GM04504 (cell line): ENCODE results near the gene RUVBL2.

ENCODE experiments used
- DNase-seq: peaks from one replicate; pipeline ENCODE4 v3.0.0-alpha.2; 2012; ENCODE audit warnings: low read depth

Gene RUVBL2

DNA sequence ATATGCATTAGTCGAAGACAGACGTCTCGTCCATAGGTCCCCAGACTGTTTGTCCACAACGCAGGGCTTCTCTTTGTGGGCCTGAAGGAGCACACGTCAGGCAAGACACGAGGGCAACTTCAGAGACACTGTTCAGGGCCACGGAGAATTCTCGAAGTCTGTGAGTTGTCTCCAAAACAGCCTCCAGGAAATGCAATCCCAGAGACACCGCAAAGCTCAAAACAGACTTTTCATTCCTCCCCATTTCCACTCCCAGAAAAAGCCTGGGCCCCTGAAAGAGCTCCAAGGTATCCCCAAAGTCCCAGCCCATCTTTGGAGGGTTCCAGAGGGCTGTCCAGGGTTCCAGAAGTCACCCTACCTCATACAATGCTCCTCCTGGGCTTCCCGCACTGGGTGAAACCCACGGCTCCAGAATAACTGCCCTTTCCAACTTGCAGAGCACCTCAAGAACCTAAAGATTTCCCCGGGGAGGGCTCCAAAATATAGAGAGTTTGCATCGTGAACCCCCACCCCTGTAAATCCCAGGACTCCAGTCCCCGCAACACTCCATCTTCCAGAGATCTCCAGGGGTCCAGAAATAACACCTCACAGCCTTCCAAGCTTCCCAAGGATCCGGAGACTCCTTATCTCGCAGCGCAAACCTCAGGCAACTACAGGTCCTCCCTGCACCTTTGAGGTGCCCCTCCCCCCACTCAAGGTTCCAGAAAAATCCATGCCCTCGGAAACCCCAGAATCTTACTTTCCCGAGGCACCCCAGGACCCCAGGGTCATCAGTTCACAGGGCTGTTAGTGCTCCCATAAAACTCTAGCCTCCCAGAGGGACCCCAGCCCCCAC, 29.3 kb upstream of the RUVBL2 start:
- peak; percentile 33 for DNase-seq

DNA sequence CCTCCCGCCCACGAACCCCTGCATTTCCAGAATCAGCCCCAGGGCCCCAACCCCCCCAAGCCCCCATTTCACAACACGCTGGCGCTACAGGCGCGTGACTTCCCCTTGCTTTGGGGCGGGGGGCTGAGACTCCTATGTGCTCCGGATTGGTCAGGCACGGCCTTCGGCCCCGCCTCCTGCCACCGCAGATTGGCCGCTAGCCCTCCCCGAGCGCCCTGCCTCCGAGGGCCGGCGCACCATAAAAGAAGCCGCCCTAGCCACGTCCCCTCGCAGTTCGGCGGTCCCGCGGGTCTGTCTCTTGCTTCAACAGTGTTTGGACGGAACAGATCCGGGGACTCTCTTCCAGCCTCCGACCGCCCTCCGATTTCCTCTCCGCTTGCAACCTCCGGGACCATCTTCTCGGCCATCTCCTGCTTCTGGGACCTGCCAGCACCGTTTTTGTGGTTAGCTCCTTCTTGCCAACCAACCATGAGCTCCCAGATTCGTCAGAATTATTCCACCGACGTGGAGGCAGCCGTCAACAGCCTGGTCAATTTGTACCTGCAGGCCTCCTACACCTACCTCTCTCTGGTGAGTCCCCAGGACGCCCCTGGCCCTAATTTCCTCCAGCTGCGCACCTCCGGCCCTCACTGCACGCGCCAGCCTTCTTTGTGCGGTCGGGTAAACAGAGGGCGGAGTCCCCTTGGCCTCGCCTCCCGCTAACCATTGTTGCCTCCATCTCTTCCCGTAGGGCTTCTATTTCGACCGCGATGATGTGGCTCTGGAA, 28.5 kb upstream of the RUVBL2 start, which contains the start of gene FTL:
Gene FTL, plus strand, starts transcription at position 270 of the 766 bp plus-strand sequence. Its CDS starts 199 bp downstream, at position 469.
- DNase-seq = peak; percentile 91

DNA sequence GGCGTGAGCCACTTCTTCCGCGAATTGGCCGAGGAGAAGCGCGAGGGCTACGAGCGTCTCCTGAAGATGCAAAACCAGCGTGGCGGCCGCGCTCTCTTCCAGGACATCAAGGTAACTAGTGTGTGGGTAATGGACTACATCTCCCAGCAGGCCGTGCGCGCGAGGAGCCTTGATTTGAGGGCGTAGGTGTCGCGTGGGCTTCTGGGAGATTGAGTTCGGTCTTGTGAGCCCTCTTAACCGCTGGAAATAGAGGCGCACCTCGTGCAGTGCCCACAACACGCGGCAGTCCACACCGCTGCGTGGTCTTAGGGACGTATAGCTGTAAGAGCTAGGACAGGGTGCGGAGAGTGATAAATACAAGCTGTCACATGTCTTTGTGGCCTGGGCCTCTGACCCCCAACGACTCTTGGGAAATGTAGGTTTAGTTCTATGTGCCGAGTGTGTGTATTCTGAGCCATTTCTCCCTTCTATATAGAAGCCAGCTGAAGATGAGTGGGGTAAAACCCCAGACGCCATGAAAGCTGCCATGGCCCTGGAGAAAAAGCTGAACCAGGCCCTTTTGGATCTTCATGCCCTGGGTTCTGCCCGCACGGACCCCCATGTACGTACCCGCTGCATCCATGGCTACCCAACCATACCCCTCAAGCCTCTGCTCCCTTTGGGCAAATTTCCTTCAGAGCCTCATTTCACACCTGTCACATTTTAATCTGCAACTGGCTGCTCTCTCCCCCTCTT, 27.7 kb upstream of the RUVBL2 start:
- DNase-seq = peak; percentile 45

DNA sequence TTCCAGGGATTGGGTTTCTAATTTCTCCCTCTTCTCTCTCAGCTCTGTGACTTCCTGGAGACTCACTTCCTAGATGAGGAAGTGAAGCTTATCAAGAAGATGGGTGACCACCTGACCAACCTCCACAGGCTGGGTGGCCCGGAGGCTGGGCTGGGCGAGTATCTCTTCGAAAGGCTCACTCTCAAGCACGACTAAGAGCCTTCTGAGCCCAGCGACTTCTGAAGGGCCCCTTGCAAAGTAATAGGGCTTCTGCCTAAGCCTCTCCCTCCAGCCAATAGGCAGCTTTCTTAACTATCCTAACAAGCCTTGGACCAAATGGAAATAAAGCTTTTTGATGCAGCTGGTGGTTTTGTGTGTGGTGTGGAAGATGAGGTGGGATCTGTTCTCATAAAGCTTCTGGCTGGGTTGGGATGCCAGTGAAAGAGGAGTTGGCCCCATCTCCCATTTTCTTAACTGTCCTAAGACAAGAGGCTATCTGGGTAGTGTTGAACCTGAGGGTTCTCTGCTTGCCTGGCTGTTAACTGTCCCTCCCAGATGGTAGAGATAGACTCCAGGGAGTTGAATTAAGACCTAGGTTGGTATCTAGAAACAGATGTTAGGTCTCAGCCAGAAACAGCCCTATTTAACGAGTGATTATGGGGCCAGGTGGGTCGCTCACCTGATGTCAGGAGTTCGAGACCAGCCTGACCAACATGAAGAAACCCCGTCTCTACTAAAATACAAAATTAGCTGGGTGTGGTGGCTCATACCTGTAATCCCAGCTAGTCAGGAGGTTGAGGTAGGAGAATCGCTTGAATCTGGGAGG, 26.9 kb upstream of the RUVBL2 start:
- DNase-seq = no peak

DNA sequence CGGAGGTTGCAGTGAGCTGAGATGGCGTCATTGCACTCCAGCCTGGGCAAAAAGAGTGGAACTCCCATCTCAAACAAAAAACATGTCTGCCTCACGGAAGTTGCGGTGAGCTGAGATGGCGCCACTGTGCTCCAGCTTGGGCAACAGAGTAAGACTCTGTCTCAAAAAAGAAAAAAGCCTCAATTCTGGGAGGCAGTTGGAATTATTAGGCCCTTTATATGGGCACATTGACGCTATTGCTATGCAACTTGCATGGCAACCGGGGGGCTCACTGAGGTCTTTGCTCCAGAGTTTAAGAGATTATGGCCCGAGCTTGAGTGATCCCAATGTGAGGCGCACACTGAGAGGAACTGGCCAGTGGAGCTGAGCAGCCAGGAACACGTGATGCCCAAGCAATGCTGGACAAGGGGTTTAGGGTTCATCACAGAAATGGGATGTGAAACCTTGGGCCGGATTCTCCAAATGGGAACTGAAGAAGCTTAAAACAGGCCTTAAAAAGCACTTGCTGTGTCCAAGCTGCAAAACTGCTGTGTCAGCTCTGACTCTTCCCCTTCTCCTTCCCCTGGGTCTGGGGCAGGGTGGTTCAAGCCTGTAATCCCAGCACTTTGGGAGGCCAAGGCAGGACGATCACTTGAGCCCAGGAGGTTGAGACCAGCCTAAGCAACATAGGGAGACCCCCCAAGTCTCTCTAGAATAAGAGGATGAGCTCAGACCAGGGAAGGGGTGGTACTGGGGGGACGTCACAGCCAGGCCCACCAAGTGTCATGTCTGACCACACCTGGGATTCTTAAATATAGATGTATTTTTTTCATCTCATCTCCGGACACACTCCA, 26.1 kb upstream of the RUVBL2 start:
- DNase-seq = peak; percentile 42

DNA sequence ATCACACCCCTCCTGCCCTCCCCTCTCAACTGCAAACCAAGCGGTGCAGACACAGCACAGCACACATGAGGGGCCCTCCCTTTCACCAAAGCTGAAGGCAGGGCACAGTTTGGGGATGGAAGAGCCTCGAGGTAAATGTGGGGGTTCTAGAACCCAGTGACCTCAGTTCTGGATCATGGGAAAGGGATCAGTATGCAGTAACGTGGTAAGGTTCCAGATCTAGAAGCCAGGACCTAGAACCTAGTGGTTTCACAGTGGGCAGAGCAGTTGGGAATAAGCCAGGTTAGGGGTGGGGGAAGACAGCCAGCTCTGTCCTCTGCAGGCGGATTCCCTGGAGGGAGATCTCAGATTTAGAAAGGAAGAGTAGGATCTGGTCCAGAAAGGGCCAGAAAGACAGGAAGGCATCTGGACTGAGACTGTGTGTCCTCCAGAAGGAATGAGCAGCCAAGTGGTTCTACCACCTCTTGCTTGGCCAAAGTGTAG, 25.5 kb upstream of the RUVBL2 start:
- peak; percentile 25 for DNase-seq

DNA sequence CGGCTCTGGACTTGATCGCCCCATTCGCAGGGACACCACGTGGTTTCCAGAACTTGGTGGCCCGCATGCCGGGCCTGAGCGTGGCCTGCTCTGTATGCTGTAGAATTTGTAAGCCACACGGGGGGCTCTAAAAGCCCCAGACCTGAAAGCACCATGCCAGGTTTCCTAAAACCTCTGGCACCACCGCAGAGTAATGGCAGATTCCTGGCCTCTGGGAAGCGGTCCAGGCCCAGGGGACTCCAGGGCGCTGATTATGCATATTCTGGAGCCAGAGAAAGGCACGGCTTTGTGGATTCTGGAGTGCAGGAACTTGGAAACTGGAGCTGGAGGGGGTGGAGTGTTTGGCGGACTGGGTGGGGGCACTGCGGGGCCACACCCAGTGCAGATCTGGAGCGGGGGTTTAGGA, 24.9 kb upstream of the RUVBL2 start:
- no peak for DNase-seq

DNA sequence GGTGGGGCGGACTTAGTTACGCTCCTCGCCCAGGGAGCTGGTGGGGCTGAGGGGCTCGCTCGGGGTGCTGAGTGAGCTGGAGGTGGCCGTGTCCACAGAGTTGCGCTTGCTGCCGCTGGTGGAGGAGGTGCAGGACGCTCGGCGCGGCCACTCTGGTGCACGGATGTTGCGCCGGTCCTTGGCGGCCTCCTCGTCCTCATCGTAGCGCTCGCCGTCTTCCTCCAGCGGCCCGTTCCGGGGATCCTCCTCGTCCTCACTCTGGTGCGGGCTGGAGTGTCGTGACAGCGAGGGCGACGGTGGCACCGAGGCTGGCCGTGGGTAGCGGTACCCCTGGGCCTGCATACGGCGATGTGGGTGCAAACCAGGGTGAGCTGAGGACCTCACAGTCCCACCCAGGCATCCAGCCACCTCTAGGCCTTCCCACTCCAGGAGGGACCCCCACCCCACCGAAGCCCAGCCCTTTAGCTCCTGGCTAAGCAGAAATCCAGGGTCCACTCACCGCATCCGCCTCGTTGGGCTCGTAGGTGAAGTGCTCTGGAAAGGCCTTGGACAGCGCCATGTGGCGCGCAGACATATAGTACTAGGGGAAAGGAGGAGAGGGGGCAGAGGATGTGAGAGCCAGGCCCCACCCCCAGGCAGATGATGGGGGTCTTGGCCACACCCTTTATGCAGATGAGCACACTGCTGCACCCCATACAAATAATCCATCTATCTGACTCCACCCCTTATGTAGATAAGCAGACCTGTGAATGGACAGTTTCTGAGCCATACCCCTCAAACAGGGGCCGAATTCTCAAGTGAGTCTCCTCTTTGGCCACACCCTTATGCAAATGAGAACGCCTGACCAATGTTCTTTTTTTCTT, 24.2 kb upstream of the RUVBL2 start:
- no peak for DNase-seq

DNA sequence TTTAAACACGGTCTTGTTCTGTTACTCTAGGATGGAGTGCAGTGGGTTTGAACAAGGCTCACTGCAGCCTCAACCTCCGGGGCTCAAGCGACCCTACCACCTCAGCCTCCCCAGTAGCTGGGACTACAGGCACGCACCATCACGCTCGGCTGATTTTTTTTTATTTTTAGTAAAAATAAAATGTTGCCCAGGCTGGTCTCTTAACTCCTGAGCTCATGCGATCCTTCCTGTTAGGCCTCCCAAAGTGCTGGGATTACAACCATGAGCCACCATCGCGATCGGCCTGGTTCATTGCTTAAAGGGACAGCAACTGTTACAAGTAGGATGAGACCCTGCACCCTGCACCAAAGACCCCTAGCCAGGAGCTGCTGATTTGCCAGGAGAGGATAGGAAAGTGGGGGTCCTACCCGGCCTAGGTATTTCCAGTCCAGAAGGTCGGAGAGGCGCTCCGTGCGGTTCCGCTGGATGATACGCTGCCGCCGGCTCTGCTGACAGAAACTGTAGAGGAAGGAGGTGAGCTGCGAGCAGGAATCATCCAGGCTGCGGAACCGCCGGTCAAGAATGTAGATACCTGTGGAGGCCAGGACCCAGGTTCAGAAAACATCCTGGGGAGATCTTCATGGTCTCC, 23.4 kb upstream of the RUVBL2 start:
- no peak for DNase-seq

DNA sequence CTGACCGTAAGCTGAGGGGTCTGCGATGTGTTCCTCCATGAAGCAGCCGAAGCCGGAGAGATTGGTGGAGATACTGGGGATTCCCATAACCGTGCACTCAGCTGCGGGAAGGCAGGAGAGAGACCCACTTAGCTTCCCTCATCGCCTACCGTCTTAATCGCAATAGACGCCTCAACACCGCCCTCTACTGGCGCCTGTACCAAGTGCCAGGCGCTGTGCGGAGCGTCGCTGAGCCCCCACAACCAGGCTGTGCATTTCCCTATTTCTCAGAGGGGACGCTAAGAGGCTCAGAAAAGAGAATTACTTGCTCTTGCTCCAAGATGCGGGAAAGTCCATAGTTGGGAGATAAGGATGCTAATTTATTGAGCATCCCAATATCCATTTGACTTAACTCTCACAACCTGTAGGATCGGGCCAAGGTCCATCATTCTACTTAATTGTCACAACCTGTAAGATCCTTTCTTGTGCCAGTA, 22.7 kb upstream of the RUVBL2 start:
- DNase-seq = peak; percentile 40

DNA sequence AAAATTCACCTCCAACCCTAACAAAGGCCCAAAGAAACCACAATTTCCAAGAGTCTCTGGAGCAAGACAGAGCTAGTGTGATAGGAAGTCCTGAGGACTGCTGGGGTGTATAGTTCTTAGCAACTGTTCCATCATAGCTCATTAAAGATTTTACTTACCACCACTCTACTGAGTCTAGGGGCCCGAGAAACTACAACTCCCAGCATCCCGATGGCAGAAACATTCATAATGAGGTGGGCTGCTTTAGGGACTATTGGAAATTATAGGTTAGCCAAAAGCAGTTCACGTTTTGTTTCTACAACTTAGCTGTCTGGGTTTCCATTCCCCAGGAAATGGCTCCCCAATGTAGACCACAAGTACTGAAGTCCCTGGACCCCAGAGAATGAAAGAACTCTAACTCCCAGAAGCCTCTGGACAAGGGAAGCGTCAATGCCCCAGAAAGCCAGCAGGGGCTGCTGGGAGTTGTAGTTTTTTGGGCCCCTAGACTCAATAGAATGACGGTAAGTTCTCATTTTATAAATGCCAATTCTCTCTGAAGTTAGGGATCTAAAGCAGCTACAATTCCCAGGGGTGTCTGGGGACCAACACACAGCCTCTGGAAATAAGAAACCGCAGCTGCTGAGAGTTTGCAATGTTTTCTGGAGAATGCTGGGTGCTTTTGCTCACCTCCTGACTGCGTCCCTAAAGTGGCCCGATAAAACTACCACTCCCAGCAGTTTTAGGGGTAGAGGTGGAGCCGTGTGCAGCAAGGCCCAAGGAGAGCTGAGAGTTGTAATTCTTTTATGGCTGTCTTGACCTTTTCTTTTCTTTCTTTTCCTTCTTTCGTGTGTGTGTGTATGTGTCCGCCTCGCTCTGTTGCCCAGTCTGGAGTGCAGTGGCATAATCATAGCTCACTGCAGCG, 17.5 kb upstream of the RUVBL2 start:
- no peak for DNase-seq

DNA sequence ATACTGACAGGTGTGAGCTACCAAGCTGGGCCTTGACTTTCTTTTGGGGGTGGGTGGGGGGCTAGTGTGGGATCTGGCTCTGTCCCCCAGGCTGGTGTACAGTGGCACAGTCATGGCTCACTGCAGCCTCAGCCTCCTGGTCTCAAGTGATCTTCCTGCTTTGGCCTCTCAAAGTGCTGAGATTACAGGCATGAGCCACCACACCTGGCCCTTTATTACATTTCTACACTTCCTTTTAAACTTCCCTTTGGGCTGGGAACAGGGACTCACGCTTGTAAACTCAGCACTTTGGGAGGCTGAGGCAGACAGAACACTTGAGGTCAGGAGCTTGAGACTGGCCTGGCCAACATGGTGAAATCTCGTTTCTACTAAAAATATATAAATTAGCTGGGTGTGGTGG, 16.6 kb upstream of the RUVBL2 start:
- no peak for DNase-seq

DNA sequence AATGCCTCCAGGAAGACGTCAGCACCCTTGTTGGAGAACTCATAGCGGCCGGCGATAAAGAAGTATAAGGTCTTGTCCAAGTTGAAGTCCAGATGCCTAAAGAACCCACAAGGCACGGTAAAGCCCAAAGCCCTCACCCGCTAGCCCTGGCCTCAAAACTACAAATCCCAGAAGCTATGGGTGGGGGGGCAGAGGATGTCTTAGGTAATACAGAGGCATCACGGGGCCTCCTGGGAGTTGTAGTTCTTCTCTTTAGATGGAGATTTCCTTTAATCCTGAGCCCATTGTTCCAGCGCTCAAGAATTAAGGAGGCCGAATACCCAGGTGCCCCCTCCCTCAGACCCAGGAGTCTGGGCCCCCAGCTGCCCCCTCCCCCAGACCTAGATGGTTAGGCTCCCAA, 11.4 kb upstream of the RUVBL2 start:
- DNase-seq = no peak

DNA sequence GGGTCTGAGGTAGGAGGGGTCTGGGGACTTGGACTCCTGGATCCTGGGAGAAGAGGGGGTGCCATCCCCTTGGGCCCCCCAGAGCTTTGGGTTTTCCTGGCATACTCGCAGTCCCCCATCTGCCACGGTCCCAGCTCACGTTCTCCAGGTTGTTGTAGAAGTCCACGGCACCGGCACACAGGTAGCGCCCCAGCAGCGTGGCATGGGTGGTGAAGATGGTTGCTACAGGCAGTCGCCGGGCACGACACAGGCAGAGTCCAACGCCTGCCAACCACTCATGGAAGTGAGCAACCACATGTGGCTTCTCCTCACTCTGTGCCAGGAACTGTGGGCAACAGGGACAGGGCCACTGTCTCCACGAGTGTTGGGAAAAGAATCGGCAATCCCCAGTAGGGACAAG, 8.0 kb upstream of the RUVBL2 start:
- DNase-seq = no peak

DNA sequence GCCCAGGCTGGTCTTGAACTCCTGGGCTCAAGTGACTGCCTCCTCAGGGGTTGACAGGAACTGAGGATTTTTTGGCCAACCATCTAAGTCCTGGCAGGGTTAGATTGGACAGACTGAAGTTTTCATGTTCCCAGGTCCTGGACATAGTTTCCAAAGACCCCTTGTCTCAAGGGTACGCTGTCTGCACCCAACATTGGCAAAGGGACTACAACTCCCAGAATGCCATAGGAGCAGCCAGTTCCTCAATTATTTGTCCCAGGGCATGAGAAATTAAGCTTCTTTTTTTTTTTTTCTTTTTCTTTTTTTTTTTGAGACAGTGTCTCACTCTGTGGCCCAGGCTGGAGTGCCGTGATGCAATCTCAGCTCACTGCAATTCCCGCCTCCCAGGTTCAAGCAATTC, 7.5 kb upstream of the RUVBL2 start:
- no peak for DNase-seq

DNA sequence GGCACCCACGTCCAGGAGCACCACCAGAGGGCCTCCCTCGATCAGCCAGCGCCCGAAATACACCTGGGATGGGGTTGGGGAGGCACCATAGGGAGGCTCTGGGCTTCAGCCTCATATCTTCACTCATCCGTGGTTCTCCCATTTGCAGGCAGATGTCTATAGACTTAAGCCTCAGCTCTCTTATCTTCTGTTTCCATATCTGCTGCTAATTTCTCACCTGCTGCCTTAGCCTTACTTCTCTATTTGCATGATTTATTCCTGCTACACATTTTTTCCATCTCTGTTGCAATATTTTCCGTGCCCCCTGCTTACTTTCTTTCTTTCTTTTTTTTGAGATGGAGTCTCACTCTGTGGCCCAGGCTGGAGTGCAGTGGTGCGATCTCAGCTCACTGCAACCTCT, 6.4 kb upstream of the RUVBL2 start:
- no peak for DNase-seq

DNA sequence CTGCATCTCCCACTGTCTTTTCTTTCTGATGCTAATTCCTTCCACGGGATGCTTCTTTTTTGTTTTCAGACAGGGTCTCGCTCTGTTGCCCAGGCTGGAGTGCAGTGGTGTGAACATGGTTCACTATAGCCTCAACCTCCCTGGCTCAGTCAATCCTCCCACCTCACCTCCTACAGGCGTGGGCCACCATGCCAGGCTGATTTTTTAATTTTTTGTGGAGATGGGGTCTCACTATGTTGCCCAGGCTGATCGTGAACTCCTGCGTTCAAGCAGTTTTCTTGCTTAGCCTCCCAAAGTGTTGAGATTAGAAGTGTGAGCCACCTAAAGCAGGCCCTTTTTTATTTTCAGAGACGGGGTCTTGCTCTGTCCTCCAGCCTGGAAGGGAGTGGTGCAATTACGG, 5.4 kb upstream of the RUVBL2 start:
- no peak for DNase-seq

DNA sequence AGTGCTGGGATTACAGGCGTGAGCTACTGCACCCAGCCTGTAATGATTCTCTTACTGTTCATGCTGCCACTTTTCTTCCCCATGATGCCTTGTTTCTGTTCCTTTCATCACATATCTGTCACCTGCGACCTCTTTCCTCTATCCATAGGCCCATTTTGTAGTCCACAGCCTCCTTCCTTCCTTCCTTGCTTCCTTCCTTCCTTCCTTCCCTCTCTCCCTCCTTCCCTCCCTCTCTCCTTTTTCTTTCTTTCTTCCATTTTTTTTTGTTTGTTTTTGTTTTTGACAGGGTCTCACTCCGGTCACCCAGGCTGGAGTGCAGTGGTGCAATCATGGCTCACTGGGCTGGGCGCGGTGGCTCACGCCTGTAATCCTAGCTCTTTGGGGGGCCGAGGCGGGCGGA, 4.8 kb upstream of the RUVBL2 start:
- no peak for DNase-seq
